Measurements from ENCODE around the gene PTPRT.

Gene PTPRT

GRCh38 chr20:43009532-43009931 is 180.2 kb downstream of the PTPRT start:
- no peak overlapping the region for H3K4me3 ChIP-seq (ENCODE audit: low read depth, low read length)
- TF ChIP-seq, protein P1, sequence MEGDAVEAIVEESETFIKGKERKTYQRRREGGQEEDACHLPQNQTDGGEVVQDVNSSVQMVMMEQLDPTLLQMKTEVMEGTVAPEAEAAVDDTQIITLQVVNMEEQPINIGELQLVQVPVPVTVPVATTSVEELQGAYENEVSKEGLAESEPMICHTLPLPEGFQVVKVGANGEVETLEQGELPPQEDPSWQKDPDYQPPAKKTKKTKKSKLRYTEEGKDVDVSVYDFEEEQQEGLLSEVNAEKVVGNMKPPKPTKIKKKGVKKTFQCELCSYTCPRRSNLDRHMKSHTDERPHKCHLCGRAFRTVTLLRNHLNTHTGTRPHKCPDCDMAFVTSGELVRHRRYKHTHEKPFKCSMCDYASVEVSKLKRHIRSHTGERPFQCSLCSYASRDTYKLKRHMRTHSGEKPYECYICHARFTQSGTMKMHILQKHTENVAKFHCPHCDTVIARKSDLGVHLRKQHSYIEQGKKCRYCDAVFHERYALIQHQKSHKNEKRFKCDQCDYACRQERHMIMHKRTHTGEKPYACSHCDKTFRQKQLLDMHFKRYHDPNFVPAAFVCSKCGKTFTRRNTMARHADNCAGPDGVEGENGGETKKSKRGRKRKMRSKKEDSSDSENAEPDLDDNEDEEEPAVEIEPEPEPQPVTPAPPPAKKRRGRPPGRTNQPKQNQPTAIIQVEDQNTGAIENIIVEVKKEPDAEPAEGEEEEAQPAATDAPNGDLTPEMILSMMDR (IDR thresholded peaks at IDR 0.05; ENCODE audit: insufficient read depth, low read depth, low read length, missing control alignments): no peak
- no peak for DNase-seq (ENCODE audit: low read depth)

DNA sequence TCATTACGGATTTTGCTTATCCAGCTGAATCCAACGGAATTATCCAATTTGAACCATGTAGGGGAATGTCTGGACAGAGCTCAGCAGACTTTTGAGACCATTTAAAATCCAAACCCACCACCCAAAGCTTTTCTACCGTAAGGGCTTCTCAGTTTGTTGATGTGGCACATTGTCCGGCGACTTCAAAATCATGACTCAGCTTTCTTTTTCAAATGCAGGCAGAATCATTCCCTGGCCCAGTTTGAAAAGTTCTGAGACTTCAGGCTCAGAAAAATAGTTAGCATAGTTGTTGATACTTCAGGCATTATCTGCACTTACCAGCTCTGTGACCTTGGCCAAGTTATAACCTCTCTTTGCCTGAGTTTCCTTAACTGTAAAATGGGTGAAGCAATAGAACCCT is 182.2 kb downstream of the PTPRT start:
- no peak overlapping the region for H3K4me3 ChIP-seq (ENCODE audit: low read depth, low read length)
- no peak for DNase-seq (ENCODE audit: low read depth)
- TF ChIP-seq, protein P1 (IDR thresholded peaks at IDR 0.05; ENCODE audit: insufficient read depth, low read depth, low read length, missing control alignments): no peak

DNA sequence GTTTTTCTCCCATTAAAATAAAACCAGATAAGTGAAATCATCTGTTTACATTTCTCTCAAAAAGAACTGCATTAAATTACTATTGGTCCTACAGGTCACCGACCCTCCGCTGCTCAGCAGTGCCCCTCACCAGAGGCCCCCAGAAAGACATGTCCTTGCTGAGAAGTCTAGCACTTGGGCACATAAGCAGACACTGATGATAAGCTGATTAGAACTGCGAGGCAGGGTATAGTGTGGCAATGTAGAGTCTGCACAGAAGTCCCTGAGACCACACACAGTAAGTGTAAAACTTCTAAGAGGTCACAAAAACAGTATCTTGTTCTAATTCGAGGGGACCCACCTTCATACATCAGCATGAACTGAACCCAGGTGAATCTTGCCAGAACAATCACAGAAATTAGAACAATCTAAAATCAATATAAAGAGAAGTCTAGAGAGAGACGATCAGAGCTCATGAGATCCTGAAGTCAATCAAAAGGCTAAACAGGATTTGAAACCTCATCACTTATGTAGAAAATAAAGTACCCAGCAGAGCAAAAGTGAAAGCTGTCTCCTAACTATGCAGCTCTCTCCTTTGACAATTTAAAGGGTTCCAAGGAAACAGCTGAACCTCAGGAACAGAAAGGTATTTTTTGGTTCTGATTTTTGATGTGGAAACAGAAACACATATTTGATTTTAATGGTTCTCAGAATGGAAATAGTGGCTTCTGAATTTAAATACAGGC is 182.9 kb downstream of the PTPRT start:
- TF ChIP-seq, protein P1 (IDR thresholded peaks at IDR 0.05; ENCODE audit: insufficient read depth, low read depth, low read length, missing control alignments): no peak
- no peak overlapping the region for H3K4me3 ChIP-seq (ENCODE audit: low read depth, low read length)
- no peak for DNase-seq (ENCODE audit: low read depth)

GRCh38 chr20:43003318-43003944 is 186.3 kb downstream of the PTPRT start:
- no peak overlapping the region for H3K4me3 ChIP-seq (ENCODE audit: low read depth, low read length)
- DNase-seq (ENCODE audit: low read depth): no peak
- TF ChIP-seq, protein P1 (IDR thresholded peaks at IDR 0.05; ENCODE audit: insufficient read depth, low read depth, low read length, missing control alignments): no peak

GRCh38 chr20:42996141-42996540 is 193.6 kb downstream of the PTPRT start:
- TF ChIP-seq, protein P1 (IDR thresholded peaks at IDR 0.05; ENCODE audit: insufficient read depth, low read depth, low read length, missing control alignments): no peak
- no peak for DNase-seq (ENCODE audit: low read depth)

DNA sequence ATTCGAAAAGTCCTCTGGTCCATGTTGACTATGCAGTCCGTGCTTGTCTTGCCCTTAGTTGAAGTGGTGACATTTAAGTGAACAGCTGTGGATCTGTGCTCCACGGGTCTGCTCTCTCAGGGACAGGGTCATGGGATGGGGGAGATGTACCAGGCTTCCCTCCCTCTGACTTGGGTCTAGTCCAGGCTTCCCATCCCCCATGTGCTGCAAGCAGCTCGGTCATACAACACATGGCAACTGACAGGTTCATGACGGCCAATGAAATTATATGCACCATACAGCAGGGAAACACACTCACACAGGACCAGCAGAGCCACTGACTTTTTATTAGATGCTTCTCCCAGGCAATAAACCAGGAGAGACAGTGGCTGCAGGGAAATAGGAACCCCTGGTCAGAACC is 201.4 kb downstream of the PTPRT start:
- DNase-seq (ENCODE audit: low read depth): no peak
- no peak overlapping the region for H3K4me3 ChIP-seq (ENCODE audit: low read depth, low read length)
- TF ChIP-seq, protein P1 (IDR thresholded peaks at IDR 0.05; ENCODE audit: insufficient read depth, low read depth, low read length, missing control alignments): no peak

More at GRCh38 chr20:42996141-42996540, 193.6 kb downstream of the PTPRT start:
- H3K4me3 ChIP-seq (ENCODE audit: low read depth, low read length): no peak overlapping the region
